ENCODE data around the gene TRIM21. TPM values are rescaled to one million over a fixed set of nuclear protein-coding genes. Genes with fewer than 3 reads are reported as not detected.
"Not testable (repeated sequence)": the region's sequence is repeated elsewhere in the genome, so short reads cannot be mapped to it uniquely, and the experiment has no call there.

The TRIM21 gene
- total RNA-seq, 1 experiment from 2014 or later: 20.5 TPM

DNA sequence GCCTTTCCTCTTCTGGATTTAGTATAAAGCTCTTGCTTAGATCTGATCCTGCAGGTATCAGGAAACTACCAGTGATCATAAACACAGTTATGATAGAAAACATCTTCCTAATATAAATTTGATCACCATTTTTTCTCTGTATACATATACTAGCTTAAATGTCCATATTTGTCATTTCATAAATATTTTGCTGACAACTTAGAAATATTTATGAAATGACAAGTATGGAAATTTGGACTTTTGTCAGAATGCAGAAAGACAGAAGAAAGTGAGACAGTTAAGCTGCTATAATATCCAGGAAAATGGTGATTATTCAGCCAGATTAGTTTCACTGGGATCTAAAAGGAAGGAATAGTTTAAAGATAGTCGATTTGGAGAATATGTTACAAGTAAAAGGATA, 22.8 kb upstream of the TRIM21 start (continued):
- TF ChIP-seq NFYB (CRISPR knock-in tag; conservative IDR thresholded peaks at IDR 0.05; ENCODE audit: low read depth): no peak

DNA sequence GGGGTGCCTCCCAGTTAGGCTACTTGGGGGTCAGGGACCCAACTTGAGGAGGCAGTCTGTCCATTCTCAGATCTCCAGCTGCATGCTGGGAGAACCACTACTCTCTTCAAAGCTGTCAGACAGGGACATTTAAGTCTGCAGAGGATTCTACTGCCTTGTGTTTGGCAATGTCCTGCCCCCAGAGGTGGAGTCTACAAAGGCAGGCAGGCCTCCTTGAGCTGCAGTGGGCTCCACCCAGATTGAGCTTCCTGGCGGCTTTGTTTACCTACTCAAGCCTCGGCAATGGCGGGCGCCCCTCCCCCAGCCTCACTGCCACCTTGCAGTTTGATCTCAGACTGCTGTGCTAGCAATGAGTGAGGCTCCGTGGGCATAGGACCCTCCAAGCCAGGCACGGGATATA, 12.7 kb upstream of the TRIM21 start:
- CTCF ChIA-PET; DNase-seq (ENCODE audit: low spot score); H3K4me1 Mint-ChIP-seq; ATAC-seq; POLR2A ChIA-PET; H3K4me3 Mint-ChIP-seq; H3K27ac Mint-ChIP-seq: not testable (repeated sequence)
- Mint-ChIP-seq H3K36me3 (peaks cover 34% of the 10 kb centered on the region), H3K27me3 (ENCODE audit: low read depth) (peaks cover 18% of the 10 kb centered on the region), H3K9me3 (peaks cover 54% of the 10 kb centered on the region)

GRCh38 chr11:4393858-4394223, 339 bp upstream of the TRIM21 start:
- no peak for DNase-seq (ENCODE audit: low spot score)
- H3K9me3 Mint-ChIP-seq: peaks cover 34% of the 10 kb centered on the region
- ChIA-PET CTCF (interaction anchor here (1.2 to 2.2 kb wide), 4 partner anchors 17 to 212 kb away, joined by 3 to 20 read pairs (median 4); no protein-coding TSS in a partner anchor), POLR2A (interaction anchor here (0.8 kb wide), 1 partner anchor 206 kb away, joined by 3 read pairs; no protein-coding TSS in a partner anchor)
- H3K4me3 Mint-ChIP-seq: peak overlapping the region; percentile 83
- H3K27ac Mint-ChIP-seq: no peak overlapping the region
- no peak; the same call in 1 of the 2 replicates for ATAC-seq
- peaks cover 35% of the 10 kb centered on the region for H3K36me3 Mint-ChIP-seq
- H3K27me3 Mint-ChIP-seq (ENCODE audit: low read depth): peaks cover 10% of the 10 kb centered on the region
- TF ChIP-seq IRF2 (CRISPR knock-in tag; IDR thresholded peaks at IDR 0.05; ENCODE audit: borderline replicate concordance, low read depth): no peak
- TF ChIP-seq, protein P1, sequence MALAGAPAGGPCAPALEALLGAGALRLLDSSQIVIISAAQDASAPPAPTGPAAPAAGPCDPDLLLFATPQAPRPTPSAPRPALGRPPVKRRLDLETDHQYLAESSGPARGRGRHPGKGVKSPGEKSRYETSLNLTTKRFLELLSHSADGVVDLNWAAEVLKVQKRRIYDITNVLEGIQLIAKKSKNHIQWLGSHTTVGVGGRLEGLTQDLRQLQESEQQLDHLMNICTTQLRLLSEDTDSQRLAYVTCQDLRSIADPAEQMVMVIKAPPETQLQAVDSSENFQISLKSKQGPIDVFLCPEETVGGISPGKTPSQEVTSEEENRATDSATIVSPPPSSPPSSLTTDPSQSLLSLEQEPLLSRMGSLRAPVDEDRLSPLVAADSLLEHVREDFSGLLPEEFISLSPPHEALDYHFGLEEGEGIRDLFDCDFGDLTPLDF (CRISPR knock-in tag; IDR thresholded peaks at IDR 0.05): no peak
- peaks cover 10% of the 10 kb centered on the region for H3K4me1 Mint-ChIP-seq

- Mint-ChIP-seq H3K36me3 (peaks cover 48% of the 10 kb centered on the region), H3K27ac (no peak overlapping the region), H3K4me1 (peaks cover 6% of the 10 kb centered on the region; the same call in 1 of the 2 replicates), H3K4me3 (no peak overlapping the region), H3K9me3 (no peaks in the 10 kb centered on the region), H3K27me3 (ENCODE audit: low read depth) (no peaks in the 10 kb centered on the region)
- ChIA-PET POLR2A (no interaction called here), CTCF (no interaction called here)
- DNase-seq (ENCODE audit: low spot score): no peak
- ATAC-seq: no peak
- no peak for TF ChIP-seq ARID4B (CRISPR knock-in tag; IDR thresholded peaks at IDR 0.05; ENCODE audit: borderline replicate concordance)
- TF ChIP-seq, protein P2, sequence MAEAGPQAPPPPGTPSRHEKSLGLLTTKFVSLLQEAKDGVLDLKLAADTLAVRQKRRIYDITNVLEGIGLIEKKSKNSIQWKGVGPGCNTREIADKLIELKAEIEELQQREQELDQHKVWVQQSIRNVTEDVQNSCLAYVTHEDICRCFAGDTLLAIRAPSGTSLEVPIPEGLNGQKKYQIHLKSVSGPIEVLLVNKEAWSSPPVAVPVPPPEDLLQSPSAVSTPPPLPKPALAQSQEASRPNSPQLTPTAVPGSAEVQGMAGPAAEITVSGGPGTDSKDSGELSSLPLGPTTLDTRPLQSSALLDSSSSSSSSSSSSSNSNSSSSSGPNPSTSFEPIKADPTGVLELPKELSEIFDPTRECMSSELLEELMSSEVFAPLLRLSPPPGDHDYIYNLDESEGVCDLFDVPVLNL (CRISPR knock-in tag; IDR thresholded peaks at IDR 0.05; ENCODE audit: borderline replicate concordance, low read depth): no peak
- no peak for TF ChIP-seq NFYB (CRISPR knock-in tag; conservative IDR thresholded peaks at IDR 0.05; ENCODE audit: low read depth)
- TF ChIP-seq, protein P3, sequence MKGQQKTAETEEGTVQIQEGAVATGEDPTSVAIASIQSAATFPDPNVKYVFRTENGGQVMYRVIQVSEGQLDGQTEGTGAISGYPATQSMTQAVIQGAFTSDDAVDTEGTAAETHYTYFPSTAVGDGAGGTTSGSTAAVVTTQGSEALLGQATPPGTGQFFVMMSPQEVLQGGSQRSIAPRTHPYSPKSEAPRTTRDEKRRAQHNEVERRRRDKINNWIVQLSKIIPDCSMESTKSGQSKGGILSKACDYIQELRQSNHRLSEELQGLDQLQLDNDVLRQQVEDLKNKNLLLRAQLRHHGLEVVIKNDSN (CRISPR knock-in tag; IDR thresholded peaks at IDR 0.05): no peak
- TF ChIP-seq RELA (CRISPR knock-in tag; IDR thresholded peaks at IDR 0.05; ENCODE audit: borderline replicate concordance): no peak
- no peak for TF ChIP-seq USF2 (CRISPR knock-in tag; IDR thresholded peaks at IDR 0.05)
- TF ChIP-seq TEAD1 (CRISPR knock-in tag; IDR thresholded peaks at IDR 0.05): no peak
- TF ChIP-seq MLX (CRISPR knock-in tag; IDR thresholded peaks at IDR 0.05): no peak
- TF ChIP-seq, protein P4, sequence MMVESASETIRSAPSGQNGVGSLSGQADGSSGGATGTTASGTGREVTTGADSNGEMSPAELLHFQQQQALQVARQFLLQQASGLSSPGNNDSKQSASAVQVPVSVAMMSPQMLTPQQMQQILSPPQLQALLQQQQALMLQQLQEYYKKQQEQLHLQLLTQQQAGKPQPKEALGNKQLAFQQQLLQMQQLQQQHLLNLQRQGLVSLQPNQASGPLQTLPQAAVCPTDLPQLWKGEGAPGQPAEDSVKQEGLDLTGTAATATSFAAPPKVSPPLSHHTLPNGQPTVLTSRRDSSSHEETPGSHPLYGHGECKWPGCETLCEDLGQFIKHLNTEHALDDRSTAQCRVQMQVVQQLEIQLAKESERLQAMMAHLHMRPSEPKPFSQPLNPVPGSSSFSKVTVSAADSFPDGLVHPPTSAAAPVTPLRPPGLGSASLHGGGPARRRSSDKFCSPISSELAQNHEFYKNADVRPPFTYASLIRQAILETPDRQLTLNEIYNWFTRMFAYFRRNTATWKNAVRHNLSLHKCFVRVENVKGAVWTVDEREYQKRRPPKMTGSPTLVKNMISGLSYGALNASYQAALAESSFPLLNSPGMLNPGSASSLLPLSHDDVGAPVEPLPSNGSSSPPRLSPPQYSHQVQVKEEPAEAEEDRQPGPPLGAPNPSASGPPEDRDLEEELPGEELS (CRISPR knock-in tag; IDR thresholded peaks at IDR 0.05): no peak
- TF ChIP-seq NR2C2 (CRISPR knock-in tag; IDR thresholded peaks at IDR 0.05): no peak
- no peak for TF ChIP-seq NR1H2 (CRISPR knock-in tag; IDR thresholded peaks at IDR 0.05)
- TF ChIP-seq KAT7 (CRISPR knock-in tag; IDR thresholded peaks at IDR 0.05; ENCODE audit: borderline replicate concordance): no peak
These were observed 5.3 kb downstream of the TRIM21 start for GRCh38 chr11:4388221-4388620.
